H1 (cell line): ENCODE measurements around the gene SH3PXD2B. TPM values are rescaled to one million over a fixed set of nuclear protein-coding genes. Genes with fewer than 3 reads are reported as not detected.

Experiments
- CTCF ChIA-PET: fragments of 300-600 bp; sonication (Branson Sonifier 250); formaldehyde crosslinking; loops from one replicate; lab custom pipeline; 2021; ENCODE audit not compliant: partially characterized antibody; lab: Charles Lee
- POLR2A ChIA-PET: fragments of 300-600 bp; sonication (Branson Sonifier 250); formaldehyde crosslinking; loops from one replicate; lab custom pipeline; 2021; ENCODE audit warnings: inconsistent platforms; ENCODE audit not compliant: partially characterized antibody; lab: Charles Lee
- DNase-seq, 2 experiments: peaks; one replicate each; pipeline versions ENCODE4 v3.0.0 to v3.0.0-alpha.2; 2010 to 2022; ENCODE audit warnings: low spot score in 2 of 2, low read depth in 1 of 2, mixed read lengths in 1 of 2
- FAIRE-seq: peaks from 2 replicates; lab custom pipeline; 2011; peaks lifted over from hg19 to GRCh38; lab: Jason Lieb, UNC
- H2AFZ ChIP-seq: 2 replicates; pipeline ENCODE4 v1.8.1; 2012; ENCODE audit warnings: low read length, inconsistent platforms
- H2AK5ac ChIP-seq: 2 replicates; pipeline ENCODE4 v1.6.1; 2013; ENCODE audit warnings: low read depth, low read length
- H2BK120ac ChIP-seq: replicated peaks from 2 replicates; pipeline ENCODE3; 2013; ENCODE audit warnings: low read depth, low read length, inconsistent platforms
- H2BK12ac ChIP-seq: 2 replicates; pipeline ENCODE4 v1.6.1; 2013; ENCODE audit warnings: low read depth, low read length
- H2BK15ac ChIP-seq: 2 replicates; pipeline ENCODE4 v1.6.1; 2013; ENCODE audit warnings: low read length
- H2BK20ac ChIP-seq: 2 replicates; pipeline ENCODE4 v1.6.1; 2013; ENCODE audit warnings: low read length
- H2BK5ac ChIP-seq: 2 replicates; pipeline ENCODE4 v1.6.1; 2013; ENCODE audit warnings: low read depth, low read length
- H3K14ac ChIP-seq: 2 replicates; pipeline ENCODE4 v1.6.1; 2013; ENCODE audit warnings: inconsistent platforms; ENCODE audit not compliant: insufficient read length
- H3K18ac ChIP-seq: 2 replicates; pipeline ENCODE4 v1.6.1; 2013; ENCODE audit warnings: low read length; ENCODE audit errors: extremely low read depth
- H3K23ac ChIP-seq: 2 replicates; pipeline ENCODE4 v1.6.1; 2013; ENCODE audit warnings: inconsistent platforms; ENCODE audit not compliant: insufficient read length
- H3K23me2 ChIP-seq: 2 replicates; pipeline ENCODE4 v1.6.1; 2013; ENCODE audit warnings: low read depth, low read length
- H3K27ac ChIP-seq: 2 replicates; pipeline ENCODE4 v1.6.1; 2011; ENCODE audit warnings: low read depth, low read length, inconsistent platforms
- H3K27me3 ChIP-seq, 4 experiments: replicated peaks in 1 of 4; 1 replicate in 1 of 4; 2 replicates in 3 of 4; pipeline versions ENCODE4 v1.6.1 to v1.8.1; 2011 to 2013; ENCODE audit warnings: low read length in 3 of 4, mild to moderate bottlenecking in 3 of 4, inconsistent platforms in 2 of 4, mixed read lengths in 2 of 4, moderate library complexity in 1 of 4; ENCODE audit not compliant: control insufficient read depth in 3 of 4, insufficient read depth in 3 of 4; ENCODE audit errors: extremely low read depth in 1 of 4
- H3K36me3 ChIP-seq, 4 experiments: 2 replicates each; pipeline versions ENCODE4 v1.6.1 to v1.8.1; 2011 to 2013; ENCODE audit warnings: mild to moderate bottlenecking in 4 of 4, low read length in 3 of 4, moderate library complexity in 2 of 4, control low read depth in 1 of 4, inconsistent platforms in 1 of 4; ENCODE audit not compliant: insufficient read depth in 4 of 4, control insufficient read depth in 2 of 4
- H3K4ac ChIP-seq: replicated peaks from 2 replicates; pipeline ENCODE3; 2013; ENCODE audit warnings: low read length, low read depth, mixed read lengths, inconsistent platforms; ENCODE audit not compliant: insufficient read length
- H3K4me1 ChIP-seq, 4 experiments: replicated peaks in 1 of 4; 1 replicate in 1 of 4; 2 replicates in 3 of 4; pipeline versions ENCODE4 v1.6.1 to v1.8.1; 2011 to 2013; ENCODE audit warnings: low read length in 3 of 4, inconsistent platforms in 2 of 4, mixed read lengths in 1 of 4; ENCODE audit not compliant: insufficient read depth in 4 of 4, control insufficient read depth in 3 of 4
- H3K4me2 ChIP-seq, 2 experiments: 2 replicates each; pipeline versions ENCODE4 v1.6.1 to v1.8.1; 2011 to 2013; ENCODE audit warnings: low read depth in 2 of 2, low read length in 2 of 2, control low read depth in 1 of 2, inconsistent platforms in 1 of 2, mild to moderate bottlenecking in 1 of 2; ENCODE audit not compliant: insufficient read depth in 1 of 2
- H3K4me3 ChIP-seq, 4 experiments: fragments of 200-600, 300-600 bp in 1 of 4; sonication (generic), shearing (Covaris generic), sonication (Bioruptor Twin) in 1 of 4; 2 replicates each; pipeline versions ENCODE4 v1.5.1 to v1.8.1; 2011 to 2016; ENCODE audit warnings: low read length in 4 of 4, low read depth in 3 of 4, control low read depth in 2 of 4, inconsistent platforms in 2 of 4, mild to moderate bottlenecking in 2 of 4, mixed read lengths in 1 of 4, moderate library complexity in 1 of 4; ENCODE audit not compliant: insufficient read depth in 2 of 4; ENCODE audit errors: extremely low read depth in 1 of 4
- H3K56ac ChIP-seq: replicated peaks from 2 replicates; pipeline ENCODE3; 2013; ENCODE audit warnings: low read depth, mild to moderate bottlenecking, mixed read lengths, low read length, inconsistent platforms; ENCODE audit not compliant: insufficient read length
- H3K79me1 ChIP-seq: 2 replicates; pipeline ENCODE4 v1.6.1; 2013; ENCODE audit warnings: low read depth, low read length, control low read depth
- H3K79me2 ChIP-seq, 2 experiments: 2 replicates each; pipeline versions ENCODE4 v1.6.1 to v1.8.1; 2012 to 2013; ENCODE audit warnings: low read length in 2 of 2, mild to moderate bottlenecking in 2 of 2, inconsistent platforms in 1 of 2; ENCODE audit not compliant: insufficient read depth in 2 of 2, control insufficient read depth in 1 of 2
- H3K9ac ChIP-seq, 4 experiments: replicated peaks in 1 of 4; 1 replicate in 1 of 4; 2 replicates in 3 of 4; pipeline versions ENCODE4 v1.6.1 to v1.8.1; 2011 to 2013; ENCODE audit warnings: low read depth in 3 of 4, low read length in 3 of 4, control low read depth in 2 of 4, mild to moderate bottlenecking in 2 of 4, moderate library complexity in 2 of 4, inconsistent platforms in 1 of 4; ENCODE audit errors: extremely low read depth in 1 of 4
- H3K9me3 ChIP-seq, 2 experiments: 2 replicates each; pipeline versions ENCODE4 v1.6.1 to v1.8.1; 2012 to 2013; ENCODE audit warnings: mild to moderate bottlenecking in 2 of 2, moderate library complexity in 2 of 2, control low read depth in 1 of 2, inconsistent platforms in 1 of 2, low read depth in 1 of 2, low read length in 1 of 2, mixed read lengths in 1 of 2; ENCODE audit not compliant: insufficient read depth in 2 of 2
- H4K20me1 ChIP-seq, 2 experiments: replicated peaks in 1 of 2; 2 replicates each; pipeline versions ENCODE3 to v1.8.1; 2011 to 2013; ENCODE audit warnings: inconsistent platforms in 2 of 2, low read length in 2 of 2, mild to moderate bottlenecking in 1 of 2; ENCODE audit not compliant: insufficient read depth in 2 of 2, control insufficient read depth in 1 of 2
- H4K5ac ChIP-seq: 2 replicates; pipeline ENCODE4 v1.6.1; 2013; ENCODE audit warnings: low read length, low read depth, mixed read lengths, inconsistent platforms; ENCODE audit not compliant: insufficient read length
- H4K8ac ChIP-seq: 2 replicates; pipeline ENCODE4 v1.8.0; 2013; ENCODE audit warnings: mild to moderate bottlenecking, moderate library complexity, low read length, inconsistent platforms; ENCODE audit not compliant: insufficient read depth; ENCODE audit errors: extremely low read depth
- H4K91ac ChIP-seq: replicated peaks from 2 replicates; pipeline ENCODE3; 2013; ENCODE audit warnings: low read length, mixed read lengths, inconsistent platforms; ENCODE audit not compliant: insufficient read length
- BACH1 ChIP-seq: IDR thresholded peaks from 2 replicates; pipeline ENCODE4 v1.6.1; 2012; ENCODE audit warnings: low read length, improper control_type of control experiment
- CHD1 ChIP-seq: IDR thresholded peaks from 2 replicates; pipeline ENCODE4 v1.6.1; 2012; ENCODE audit warnings: low read depth, low read length, improper control_type of control experiment
- CTBP2 ChIP-seq: IDR thresholded peaks from 2 replicates; pipeline ENCODE4 v1.7.0; 2011; ENCODE audit warnings: borderline replicate concordance, mild to moderate bottlenecking, moderate library complexity, mixed read lengths, low read length; ENCODE audit not compliant: insufficient read depth, insufficient read length
- JUND ChIP-seq: IDR thresholded peaks from 2 replicates; pipeline ENCODE4 v1.6.1; 2011; ENCODE audit warnings: mild to moderate bottlenecking, improper control_type of control experiment, low read length
- KDM5A ChIP-seq: fragments of 200-600 bp; IDR thresholded peaks from 2 replicates; pipeline ENCODE4 v1.7.1; 2012; ENCODE audit warnings: mild to moderate bottlenecking, low read length, inconsistent platforms, mixed read lengths
- POLR2A ChIP-seq, 2 experiments: IDR thresholded peaks; 1 replicate in 1 of 2; 2 replicates in 1 of 2; pipeline ENCODE4 v1.6.1; 2011; ENCODE audit warnings: low read depth in 2 of 2, low read length in 2 of 2, mild to moderate bottlenecking in 2 of 2; ENCODE audit errors: control extremely low read depth in 1 of 2
- SRF ChIP-seq: IDR thresholded peaks from 2 replicates; pipeline ENCODE4 v1.6.1; 2011; ENCODE audit warnings: mild to moderate bottlenecking, low read depth, low read length, moderate library complexity
- SUZ12 ChIP-seq: fragments of 200-600 bp; sonication (generic); IDR thresholded peaks from 2 replicates; pipeline ENCODE4 v1.6.1; 2012; ENCODE audit warnings: mild to moderate bottlenecking, inconsistent platforms, low read length, moderate library complexity, mixed read lengths
- TAF1 ChIP-seq: IDR thresholded peaks from 2 replicates; pipeline ENCODE4 v1.6.1; 2011; ENCODE audit warnings: mild to moderate bottlenecking, low read depth, low read length
- TAF7 ChIP-seq: optimal IDR thresholded peaks from 2 replicates; pipeline ENCODE3; 2011; ENCODE audit warnings: low read depth, mild to moderate bottlenecking, inconsistent platforms, low read length, moderate library complexity, borderline replicate concordance
- TBP ChIP-seq: IDR thresholded peaks from 2 replicates; pipeline ENCODE4 v1.6.1; 2011; ENCODE audit warnings: low read depth, low read length, improper control_type of control experiment
- WGBS, 2 experiments: shearing (Covaris generic) in 1 of 2; methylation state at CpG; one replicate each; pipeline versions ENCODE4 v1.1.6 to v1.1.7; 2013 to 2015; ENCODE audit warnings: low lambda C conversion rate in 2 of 2, mixed read lengths in 2 of 2, inconsistent platforms in 1 of 2, low coverage in 1 of 2, missing lambda C conversion rate in 1 of 2; ENCODE audit not compliant: insufficient replicate concordance in 2 of 2, insufficient coverage in 1 of 2, insufficient read length in 1 of 2; ENCODE audit errors: extremely low coverage in 1 of 2, missing lambda C conversion rate in 1 of 2; 5-methylcytosine and 5-hydroxymethylcytosine counted together
- polyA plus RNA-seq, 7 experiments: library from polyadenylated mRNA; depleted of rRNA in 3 of 7; stranded (reverse) in 5 of 7; unstranded in 2 of 7; fragments of >200 nt in 5 of 7; fragments of 200-250 nt in 2 of 7; gene quantifications; 1 replicate in 5 of 7; 2 replicates in 1 of 7; 4 replicates in 1 of 7; pipeline versions ENCODE4 v1.2.1 to v1.2.3, GENCODE V29; 2011 to 2013; ENCODE audit warnings: missing spikeins in 2 of 7, mixed read lengths in 2 of 7
- total RNA-seq: library from RNA; stranded (reverse); fragmentation: NEBNext Ultra II Directional; extraction: Animal tissue kit (Norgen Biotek cat#: 25700); gene quantifications from 2 replicates; pipeline ENCODE4 v1.2.1, GENCODE V29; 2021
- TF ChIP-seq, protein P1 (sequence below): IDR thresholded peaks from 2 replicates; pipeline ENCODE4 v1.6.1; 2011; ENCODE audit warnings: low read length, improper control_type of control experiment
- TF ChIP-seq, protein P2 (sequence below): IDR thresholded peaks from 2 replicates; pipeline ENCODE4 v1.6.1; 2012; ENCODE audit warnings: inconsistent platforms

Gene SH3PXD2B
- total and polyA plus RNA-seq, 2 of the 8 experiments (the other 6 are each of a cell fraction or from before 2014, with no cell fraction given) = 32.9 to 72.9 TPM

DNA sequence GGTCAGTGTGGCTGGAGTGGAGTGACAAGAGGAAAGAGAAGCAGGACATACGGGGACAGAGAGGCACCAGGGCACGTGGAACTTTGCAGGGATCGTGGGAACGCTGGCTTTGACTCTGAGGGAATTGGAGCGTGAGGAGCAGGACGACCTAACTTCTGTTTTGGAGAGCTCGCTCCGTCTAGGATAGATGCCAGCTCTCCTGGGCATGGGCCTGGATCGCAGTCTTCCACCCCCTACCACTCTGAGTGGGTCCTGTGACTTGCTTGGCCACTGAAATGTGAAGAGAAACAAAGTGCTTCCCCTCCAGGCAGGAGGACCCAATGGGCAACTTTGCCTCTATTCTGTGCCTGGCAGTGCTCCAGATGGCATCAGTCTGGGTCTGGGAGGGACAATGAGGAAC lies 8.7 kb upstream of the SH3PXD2B start:
- Histone ChIP-seq H2AFZ (0 out of 2 replicates have a peak overlapping the region, but pooled peaks have one; percentile 40), H3K56ac (no peak overlapping the region), H3K4ac (no peak overlapping the region), H3K36me3 (no peaks in the 10 kb centered on the region), H3K79me1 (no peaks in the 10 kb centered on the region), H3K23ac (no peak overlapping the region), H3K4me1 (peaks cover 0 to 2% (median 0%) of the 10 kb centered on the region in 4 experiments; a peak in 1 of 7 replicates), H2BK20ac (no peak overlapping the region; the same call in 1 of the 2 replicates), H3K4me3 (no peak overlapping the region), H3K27me3 (no peaks in the 10 kb centered on the region; a peak in 3 of 7 replicates), H2AK5ac (no peak overlapping the region; the same call in none of the 2 replicates), H3K18ac (no peak overlapping the region), H3K27ac (no peak overlapping the region), H3K14ac (no peak overlapping the region), H4K91ac (no peak overlapping the region), H4K20me1 (no peaks in the 10 kb centered on the region), H2BK120ac (no peak overlapping the region), H3K4me2 (no peak overlapping the region), H3K9ac (no peak overlapping the region), H3K23me2 (0 out of 2 replicates have a peak, but pooled peaks cover 2% of the 10 kb centered on the region), H2BK12ac (no peak overlapping the region), H4K5ac (no peak overlapping the region), H2BK15ac (no peak overlapping the region; the same call in 1 of the 2 replicates), H2BK5ac (no peak overlapping the region), H3K9me3 (no peaks in the 10 kb centered on the region), H4K8ac (no peak overlapping the region), H3K79me2 (no peaks in the 10 kb centered on the region)
- CTCF ChIA-PET = interaction anchor here (0.7 to 5.5 kb wide), 8 partner anchors 11 to 244 kb away, joined by 3 to 41 read pairs (median 4); no protein-coding TSS in a partner anchor
- POLR2A ChIA-PET = no interaction called here
- TF ChIP-seq CTBP2 (no peak), JUND (no peak), SRF (no peak), KDM5A (no peak), TAF1 (no peak), SUZ12 (no peak), CHD1 (no peak), BACH1 (no peak), TAF7 (no peak), POLR2A (IDR thresholded peaks at IDR 0.05; ENCODE audit: control extremely low read depth in 1 of 2, low read depth in 2 of 2, low read length in 2 of 2) (no peak), TBP (no peak)
- TF ChIP-seq, protein P1, sequence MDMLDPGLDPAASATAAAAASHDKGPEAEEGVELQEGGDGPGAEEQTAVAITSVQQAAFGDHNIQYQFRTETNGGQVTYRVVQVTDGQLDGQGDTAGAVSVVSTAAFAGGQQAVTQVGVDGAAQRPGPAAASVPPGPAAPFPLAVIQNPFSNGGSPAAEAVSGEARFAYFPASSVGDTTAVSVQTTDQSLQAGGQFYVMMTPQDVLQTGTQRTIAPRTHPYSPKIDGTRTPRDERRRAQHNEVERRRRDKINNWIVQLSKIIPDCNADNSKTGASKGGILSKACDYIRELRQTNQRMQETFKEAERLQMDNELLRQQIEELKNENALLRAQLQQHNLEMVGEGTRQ = no peak
- TF ChIP-seq, protein P2, sequence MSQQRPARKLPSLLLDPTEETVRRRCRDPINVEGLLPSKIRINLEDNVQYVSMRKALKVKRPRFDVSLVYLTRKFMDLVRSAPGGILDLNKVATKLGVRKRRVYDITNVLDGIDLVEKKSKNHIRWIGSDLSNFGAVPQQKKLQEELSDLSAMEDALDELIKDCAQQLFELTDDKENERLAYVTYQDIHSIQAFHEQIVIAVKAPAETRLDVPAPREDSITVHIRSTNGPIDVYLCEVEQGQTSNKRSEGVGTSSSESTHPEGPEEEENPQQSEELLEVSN = no peak
- 93% methylated on average over 9 of the region's 9 CpGs; no CpG with 5 or more reads in 1 of the 2 experiments for WGBS, 2 experiments
- DNase-seq = no peak
- FAIRE-seq = no peak
